Mucosa of rectum (tissue), 2 donors: ENCODE results near the gene ZNF394.

Experiments
- H3K27ac ChIP-seq, 2 donors: one replicate each; pipeline ENCODE4 v1.7.0; 2013; ENCODE audit warnings: inconsistent platforms in 2 of 2, low read depth in 2 of 2, low read length in 2 of 2
- H3K27me3 ChIP-seq, 2 donors: one replicate each; pipeline ENCODE4 v1.7.0; 2013; ENCODE audit warnings: low read length in 2 of 2; ENCODE audit not compliant: control insufficient read depth in 2 of 2, insufficient read depth in 2 of 2
- H3K36me3 ChIP-seq, 2 donors: one replicate each; pipeline ENCODE4 v1.7.0; 2013; ENCODE audit warnings: low read length in 2 of 2; ENCODE audit not compliant: control insufficient read depth in 2 of 2, insufficient read depth in 2 of 2
- H3K4me1 ChIP-seq, 2 donors: one replicate each; pipeline ENCODE4 v1.7.0; 2013; ENCODE audit warnings: low read length in 2 of 2, mild to moderate bottlenecking in 1 of 2; ENCODE audit not compliant: control insufficient read depth in 2 of 2, insufficient read depth in 2 of 2
- H3K4me3 ChIP-seq, 2 donors: one replicate each; pipeline ENCODE4 v1.7.0; 2013; ENCODE audit warnings: low read length in 2 of 2
- H3K9ac ChIP-seq, 2 donors: one replicate each; pipeline ENCODE4 v1.7.0; 2013; ENCODE audit warnings: low read length in 2 of 2, low read depth in 1 of 2, mild to moderate bottlenecking in 1 of 2
- H3K9me3 ChIP-seq, 2 donors: one replicate each; pipeline ENCODE4 v1.7.0; 2013; ENCODE audit warnings: low read length in 2 of 2; ENCODE audit not compliant: control insufficient read depth in 2 of 2
- donor health status: healthy.
- donor health status: Normal muscosa, but diverticular disease.

Gene ZNF394

GRCh38 chr7:99453105-99453504 is 47.0 kb downstream of the ZNF394 start:
- Histone ChIP-seq H3K4me3 (no peak overlapping the region), H3K4me1 (no peaks in the 10 kb centered on the region), H3K27ac (no peak overlapping the region), H3K27me3 (no peaks in the 10 kb centered on the region), H3K36me3 (peaks cover 58 to 89% of the 10 kb centered on the region in 2 donors), H3K9me3 (no peaks in the 10 kb centered on the region), H3K9ac (no peak overlapping the region)

DNA sequence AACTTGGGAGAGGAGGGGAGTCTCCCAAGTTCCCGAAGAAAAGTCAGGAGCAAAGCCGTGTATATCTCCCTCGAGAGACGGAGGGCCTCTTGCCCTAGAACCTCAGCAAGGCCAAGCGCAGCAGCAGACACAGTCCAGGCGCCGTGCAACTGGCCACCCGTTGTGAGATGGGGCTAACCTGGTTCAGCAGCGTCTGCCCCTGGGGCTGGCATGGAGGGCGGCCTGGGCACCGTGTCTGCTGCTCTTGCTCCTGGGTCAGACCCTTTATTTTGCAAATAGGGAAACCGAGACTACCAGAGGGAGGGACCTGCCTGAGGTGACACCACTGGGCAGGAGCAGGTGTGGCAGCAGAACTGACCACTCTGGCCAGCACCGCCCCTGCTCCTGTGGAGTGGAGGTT is 47.5 kb downstream of the ZNF394 start:
- peaks cover 59 to 89% of the 10 kb centered on the region in 2 donors for H3K36me3 ChIP-seq

DNA sequence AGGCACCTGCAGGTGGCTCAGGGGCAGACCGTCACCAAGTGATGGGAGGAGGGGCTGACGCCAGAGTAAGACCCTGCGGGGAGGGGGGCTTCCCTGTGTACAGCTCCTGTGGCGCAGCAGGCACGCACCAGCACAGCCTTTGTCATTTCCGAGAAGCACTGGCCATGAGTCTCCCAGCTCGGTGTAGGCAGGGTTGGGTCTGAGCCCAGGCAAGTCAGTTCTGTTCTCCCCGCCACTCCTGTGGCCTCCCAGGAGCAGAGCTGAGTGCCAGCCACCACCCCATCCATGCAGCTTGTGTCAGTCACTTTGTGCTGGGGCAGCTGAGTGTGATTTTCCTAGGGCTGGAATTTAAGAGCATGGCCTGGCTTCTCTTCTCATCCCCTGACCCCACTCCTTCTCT is 48.1 kb downstream of the ZNF394 start:
- H3K27me3 ChIP-seq: no peaks in the 10 kb centered on the region
- H3K9ac ChIP-seq: no peak overlapping the region
- H3K36me3 ChIP-seq: peaks cover 53 to 83% of the 10 kb centered on the region in 2 donors
- H3K9me3 ChIP-seq: no peaks in the 10 kb centered on the region
- H3K4me1 ChIP-seq: no peaks in the 10 kb centered on the region
- no peak overlapping the region for H3K27ac ChIP-seq
- no peak overlapping the region for H3K4me3 ChIP-seq

More for the DNA sequence above, 47.5 kb downstream of the ZNF394 start:
- Histone ChIP-seq H3K9me3 (no peaks in the 10 kb centered on the region), H3K27me3 (no peaks in the 10 kb centered on the region), H3K27ac (no peak overlapping the region), H3K4me1 (no peaks in the 10 kb centered on the region), H3K4me3 (no peak overlapping the region), H3K9ac (no peak overlapping the region)

DNA sequence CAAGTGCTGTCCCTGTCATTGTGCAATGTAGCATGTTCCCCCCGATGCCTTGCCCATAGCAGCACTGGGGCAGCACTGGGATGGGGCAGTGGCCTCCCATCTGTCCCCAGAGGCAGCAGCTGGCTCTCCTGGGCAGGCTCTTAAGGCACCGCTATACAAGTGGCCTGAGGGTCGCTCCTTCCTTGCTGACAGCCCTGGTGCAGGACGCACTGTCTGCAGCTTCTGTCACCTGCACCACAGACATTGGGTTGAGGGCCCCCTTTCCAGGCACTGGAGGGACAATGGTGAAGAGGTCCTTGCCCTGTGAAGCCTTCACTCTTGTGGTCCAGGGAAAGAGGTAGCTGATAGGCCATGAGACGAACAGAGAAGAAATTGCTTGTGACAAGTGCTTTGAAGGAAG is 50.8 kb downstream of the ZNF394 start:
- H3K4me1 ChIP-seq: no peaks in the 10 kb centered on the region
- H3K4me3 ChIP-seq: no peak overlapping the region
- H3K9me3 ChIP-seq: no peaks in the 10 kb centered on the region
- H3K9ac ChIP-seq: no peak overlapping the region
- H3K27ac ChIP-seq: no peak overlapping the region
- peaks cover 49 to 73% of the 10 kb centered on the region in 2 donors for H3K36me3 ChIP-seq
- H3K27me3 ChIP-seq: no peaks in the 10 kb centered on the region

- Histone ChIP-seq H3K27ac (no peak overlapping the region), H3K9ac (no peak overlapping the region), H3K4me3 (no peak overlapping the region), H3K9me3 (no peaks in the 10 kb centered on the region), H3K4me1 (no peaks in the 10 kb centered on the region), H3K27me3 (no peaks in the 10 kb centered on the region), H3K36me3 (peaks cover 48 to 69% of the 10 kb centered on the region in 2 donors)
Measured at GRCh38 chr7:99448855-99449254, 51.2 kb downstream of the ZNF394 start.

- Histone ChIP-seq H3K9ac (no peak overlapping the region), H3K27ac (no peak overlapping the region)
Measured at GRCh38 chr7:99447943-99448342, 52.1 kb downstream of the ZNF394 start.

DNA sequence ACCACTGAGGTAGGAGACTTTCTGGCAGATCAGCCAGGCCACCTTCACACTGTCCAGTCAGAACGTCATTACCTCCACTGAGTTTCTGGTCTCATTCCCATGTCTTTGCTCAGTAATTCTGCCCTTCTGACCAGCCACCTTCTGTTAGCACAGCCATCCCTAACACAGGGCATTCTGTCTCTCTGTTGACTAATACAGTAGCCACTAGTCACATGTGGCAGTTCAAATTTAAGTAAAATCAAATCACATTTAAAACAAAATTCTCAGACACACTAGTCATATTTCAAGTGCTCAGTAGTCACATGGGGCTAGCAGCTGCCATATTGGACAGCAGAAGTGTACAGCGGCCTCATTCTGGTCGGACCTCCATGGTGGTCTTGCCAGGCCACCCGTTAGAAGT is 54.0 kb downstream of the ZNF394 start:
- Histone ChIP-seq H3K27me3 (no peaks in the 10 kb centered on the region), H3K27ac (no peak overlapping the region), H3K4me1 (no peaks in the 10 kb centered on the region), H3K9me3 (no peaks in the 10 kb centered on the region), H3K9ac (no peak overlapping the region), H3K4me3 (no peak overlapping the region), H3K36me3 (peaks cover 40 to 55% of the 10 kb centered on the region in 2 donors)

More at GRCh38 chr7:99447943-99448342, 52.1 kb downstream of the ZNF394 start:
- Histone ChIP-seq H3K9me3 (no peaks in the 10 kb centered on the region), H3K4me1 (no peaks in the 10 kb centered on the region), H3K4me3 (no peak overlapping the region), H3K36me3 (peaks cover 44 to 63% of the 10 kb centered on the region in 2 donors), H3K27me3 (no peaks in the 10 kb centered on the region)
